Activated T-cell treated with anti-CD3 and anti-CD28 coated beads, Interleukin-2, amount 50 U/mL, for 4 hours (primary cell): ENCODE results near the gene USP13. TPM values are rescaled to one million over a fixed set of nuclear protein-coding genes. Genes with fewer than 3 reads are reported as not detected.

Experiments used
- ATAC-seq, 2 donors: fragments of 200-7000 bp; cut with Tn5 transposase; one replicate each; pipeline ENCODE4 v1.10.0; 2021
- DNase-seq: peaks from one replicate; pipeline ENCODE4 v3.0.0-alpha.2; 2020
- H3K27me3 Mint-ChIP-seq: one replicate; pipeline ENCODE4 v1.8.0; 2021; ENCODE audit warnings: low read depth, mixed read lengths
- H3K36me3 Mint-ChIP-seq: one replicate; pipeline ENCODE4 v1.8.0; 2022; ENCODE audit warnings: mixed read lengths; ENCODE audit not compliant: insufficient read depth
- H3K4me1 Mint-ChIP-seq: one replicate; pipeline ENCODE4 v1.8.0; 2021; ENCODE audit warnings: low read depth, mixed read lengths
- H3K4me3 Mint-ChIP-seq: one replicate; pipeline ENCODE4 v1.8.0; 2021; ENCODE audit warnings: mild to moderate bottlenecking, moderate library complexity, mixed read lengths
- H3K9me3 Mint-ChIP-seq: one replicate; pipeline ENCODE4 v1.8.0; 2021; ENCODE audit warnings: mixed read lengths
- total RNA-seq, 3 donors: library from RNA; stranded (reverse); gene quantifications; one replicate each; pipeline ENCODE4 v1.2.1, GENCODE V29; 2021

The USP13 gene
- total RNA-seq, 3 donors from 2014 or later = 6.6 to 9.7 (median 9.1) TPM

- H3K4me3 Mint-ChIP-seq = no peak overlapping the region
- no peaks in the 10 kb centered on the region for H3K9me3 Mint-ChIP-seq
- DNase-seq (no peak), ATAC-seq (no peak)
- H3K4me1 Mint-ChIP-seq = no peaks in the 10 kb centered on the region
- H3K27me3 Mint-ChIP-seq = no peaks in the 10 kb centered on the region
- H3K36me3 Mint-ChIP-seq = no peaks in the 10 kb centered on the region
Observed at GRCh38 chr3:179797192-179797591, 144.4 kb downstream of the USP13 start.

DNA sequence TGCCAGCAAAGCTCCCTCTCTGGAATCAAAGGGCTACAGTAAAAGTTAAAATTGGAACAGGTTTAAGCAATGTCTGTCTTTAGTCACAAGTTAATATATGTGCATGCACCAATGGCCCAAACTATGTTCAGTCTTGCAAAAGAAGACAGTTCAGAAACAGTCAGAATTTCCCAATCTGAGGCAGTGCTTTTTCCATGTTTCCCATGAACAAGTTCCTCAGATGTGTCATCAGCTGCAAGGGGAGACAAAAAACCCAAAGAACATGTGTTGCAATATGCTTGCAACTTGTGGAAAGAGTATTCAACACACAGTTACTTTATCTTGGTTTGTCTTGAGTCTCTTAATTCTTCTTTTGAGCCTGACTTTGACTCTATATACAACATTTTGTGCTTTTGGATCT lies 148.4 kb downstream of the USP13 start:
- no peak for ATAC-seq
- H3K36me3 Mint-ChIP-seq = no peaks in the 10 kb centered on the region
- no peaks in the 10 kb centered on the region for H3K4me1 Mint-ChIP-seq
- H3K9me3 Mint-ChIP-seq = no peaks in the 10 kb centered on the region
- no peak for DNase-seq
- peaks cover 11% of the 10 kb centered on the region for H3K27me3 Mint-ChIP-seq
- H3K4me3 Mint-ChIP-seq = no peak overlapping the region

DNA sequence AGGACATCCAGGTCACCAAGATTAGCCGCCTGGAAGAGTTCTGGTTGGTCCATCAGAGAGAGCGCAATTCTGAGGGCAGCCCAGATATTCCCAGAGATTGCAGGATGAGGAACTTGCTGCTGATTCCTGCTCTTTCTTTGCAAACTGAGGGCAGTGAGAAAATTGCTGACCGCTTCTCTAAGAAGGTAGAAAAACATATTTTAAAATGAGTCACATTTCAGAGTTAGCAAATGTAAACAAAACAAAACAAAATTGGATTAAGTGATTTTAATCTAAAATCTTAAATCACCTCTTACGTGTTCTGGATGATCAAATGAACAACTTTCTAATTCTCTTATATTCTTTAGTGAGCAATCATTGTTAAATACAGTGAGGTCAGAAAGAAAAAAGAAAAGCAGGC lies 149.0 kb downstream of the USP13 start:
- no peaks in the 10 kb centered on the region for H3K36me3 Mint-ChIP-seq
- ATAC-seq (no peak), DNase-seq (no peak)
- no peaks in the 10 kb centered on the region for H3K4me1 Mint-ChIP-seq
- H3K4me3 Mint-ChIP-seq = no peak overlapping the region
- peaks cover 12% of the 10 kb centered on the region for H3K27me3 Mint-ChIP-seq
- no peaks in the 10 kb centered on the region for H3K9me3 Mint-ChIP-seq

DNA sequence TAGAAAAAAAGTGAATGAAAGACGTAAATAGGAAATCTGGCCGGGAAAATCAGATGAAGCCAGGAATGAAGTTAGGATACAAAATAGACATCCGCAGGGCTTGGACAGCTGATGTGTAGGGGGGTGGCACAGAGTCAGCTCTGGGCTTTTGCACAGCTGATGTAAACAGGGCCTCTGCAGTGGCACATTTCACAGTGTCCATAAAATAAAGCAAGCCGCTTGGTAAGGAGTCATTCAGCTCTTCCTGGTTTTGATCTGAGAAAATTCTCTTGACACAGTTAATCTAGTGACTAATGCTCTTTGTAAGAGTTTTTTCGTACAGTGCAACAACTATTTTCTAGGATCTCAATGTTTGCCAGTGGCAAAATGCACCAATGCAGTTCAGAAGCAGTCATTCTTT lies 153.3 kb downstream of the USP13 start:
- H3K9me3 Mint-ChIP-seq = no peaks in the 10 kb centered on the region
- no peaks in the 10 kb centered on the region for H3K36me3 Mint-ChIP-seq
- H3K4me3 Mint-ChIP-seq = no peak overlapping the region
- no peaks in the 10 kb centered on the region for H3K4me1 Mint-ChIP-seq
- H3K27me3 Mint-ChIP-seq = peaks cover 12% of the 10 kb centered on the region
- ATAC-seq (no peak), DNase-seq (no peak)

DNA sequence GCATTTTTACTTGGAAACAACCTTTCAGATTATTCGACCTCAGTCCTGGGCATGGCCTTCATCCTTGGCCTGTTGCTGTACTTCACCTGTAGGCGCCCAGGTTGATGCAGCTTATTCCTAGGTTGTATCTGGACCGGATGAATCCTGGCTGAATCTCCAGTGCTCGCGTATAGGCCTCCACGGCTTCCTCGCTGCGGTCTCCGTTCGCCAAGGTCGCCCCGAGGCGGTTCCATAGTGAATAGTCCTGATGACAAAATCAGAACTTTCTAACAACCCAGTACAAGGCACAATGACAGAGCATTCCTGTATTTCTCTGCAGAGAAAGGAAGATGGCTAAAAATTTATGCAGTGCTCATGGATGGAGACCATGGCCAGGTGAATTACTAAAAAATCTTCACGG lies 154.7 kb downstream of the USP13 start:
- ATAC-seq (no peak), DNase-seq (no peak)
- Mint-ChIP-seq H3K36me3 (no peaks in the 10 kb centered on the region), H3K9me3 (no peaks in the 10 kb centered on the region), H3K27me3 (peaks cover 14% of the 10 kb centered on the region), H3K4me1 (peaks cover 4% of the 10 kb centered on the region), H3K4me3 (no peak overlapping the region)

- Mint-ChIP-seq H3K27me3 (peaks cover 10% of the 10 kb centered on the region), H3K4me3 (no peak overlapping the region), H3K4me1 (peaks cover 4% of the 10 kb centered on the region), H3K36me3 (no peaks in the 10 kb centered on the region), H3K9me3 (no peaks in the 10 kb centered on the region)
- DNase-seq (no peak), ATAC-seq (no peak)
Observed at GRCh38 chr3:179809639-179810038, 156.8 kb downstream of the USP13 start.

DNA sequence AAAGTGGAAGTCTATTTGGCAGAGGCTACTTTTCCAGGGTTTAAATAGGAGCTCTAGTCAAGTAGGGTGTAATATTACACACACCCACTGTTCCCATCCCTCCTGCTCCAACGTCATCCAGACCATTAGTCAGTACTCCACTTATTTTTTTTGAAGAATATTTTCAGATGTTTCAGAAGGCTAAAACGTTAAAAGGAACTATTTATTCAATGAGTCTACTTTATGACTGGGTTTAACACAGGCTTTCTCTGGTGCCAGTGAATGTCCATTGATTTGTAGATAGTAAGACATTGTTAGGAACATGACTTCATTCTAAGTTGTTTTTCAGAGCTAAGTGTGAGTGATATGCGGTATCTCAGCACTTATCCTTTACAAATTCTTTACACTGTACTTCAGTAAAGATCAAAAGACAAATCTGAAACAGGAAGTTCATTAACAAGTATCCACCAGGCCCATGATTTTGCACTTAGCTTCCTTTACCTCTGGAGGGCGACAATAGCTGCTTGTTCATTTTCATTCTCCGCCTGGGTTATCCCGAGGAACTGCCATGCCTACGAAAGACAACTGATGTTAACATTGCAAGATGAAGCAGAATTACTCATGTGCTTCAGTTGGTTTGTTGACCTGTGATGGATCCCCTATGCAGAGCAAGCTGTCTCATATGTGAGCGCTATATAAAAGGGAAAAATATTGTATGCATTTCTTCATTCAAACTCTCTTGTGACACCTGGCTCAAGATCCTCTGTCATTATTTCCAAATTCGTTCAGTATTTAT lies 158.7 kb downstream of the USP13 start:
- DNase-seq = no peak
- H3K9me3 Mint-ChIP-seq = no peaks in the 10 kb centered on the region
- H3K27me3 Mint-ChIP-seq = peaks cover 3% of the 10 kb centered on the region
- no peak for ATAC-seq
- no peaks in the 10 kb centered on the region for H3K36me3 Mint-ChIP-seq
- H3K4me1 Mint-ChIP-seq = peaks cover 4% of the 10 kb centered on the region
- no peak overlapping the region for H3K4me3 Mint-ChIP-seq

GRCh38 chr3:179812096-179812382 lies 159.2 kb downstream of the USP13 start:
- ATAC-seq (no peak), DNase-seq (no peak)
- H3K36me3 Mint-ChIP-seq = no peaks in the 10 kb centered on the region
- H3K4me1 Mint-ChIP-seq = peaks cover 4% of the 10 kb centered on the region
- no peak overlapping the region for H3K4me3 Mint-ChIP-seq
- H3K9me3 Mint-ChIP-seq = no peaks in the 10 kb centered on the region
- H3K27me3 Mint-ChIP-seq = peaks cover 3% of the 10 kb centered on the region

- no peaks in the 10 kb centered on the region for H3K36me3 Mint-ChIP-seq
- ATAC-seq (no peak), DNase-seq (no peak)
Observed at GRCh38 chr3:179819379-179819778, 166.5 kb downstream of the USP13 start.

DNA sequence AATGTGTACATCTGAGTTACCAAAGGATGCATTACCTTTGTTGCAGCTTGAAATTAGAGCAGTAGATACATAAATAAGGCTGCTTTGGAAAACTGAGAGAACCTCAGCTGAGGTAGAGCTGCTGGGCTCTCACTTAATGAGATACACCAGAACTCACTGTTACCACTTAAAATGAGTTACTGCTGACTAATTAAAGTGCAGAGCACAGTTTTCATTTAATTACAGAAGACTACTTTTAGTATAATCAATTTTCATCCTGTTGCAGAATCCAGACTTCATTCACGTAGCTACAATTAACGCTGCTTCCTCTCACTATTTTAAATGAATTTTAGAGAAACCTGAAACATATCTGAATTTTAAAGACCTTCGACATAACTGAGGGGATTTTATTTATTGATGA lies 169.5 kb downstream of the USP13 start:
- Mint-ChIP-seq H3K4me1 (no peaks in the 10 kb centered on the region), H3K36me3 (no peaks in the 10 kb centered on the region), H3K4me3 (no peak overlapping the region), H3K9me3 (no peaks in the 10 kb centered on the region), H3K27me3 (peaks cover 8% of the 10 kb centered on the region)
- DNase-seq = no peak
- ATAC-seq = no peak

More at GRCh38 chr3:179819379-179819778, 166.5 kb downstream of the USP13 start:
- peaks cover 4% of the 10 kb centered on the region for H3K27me3 Mint-ChIP-seq
- H3K4me1 Mint-ChIP-seq = no peaks in the 10 kb centered on the region
- H3K9me3 Mint-ChIP-seq = no peaks in the 10 kb centered on the region
- H3K4me3 Mint-ChIP-seq = no peak overlapping the region

- DNase-seq (no peak), ATAC-seq (no peak)
- Mint-ChIP-seq H3K36me3 (no peaks in the 10 kb centered on the region), H3K4me3 (no peak overlapping the region), H3K27me3 (peaks cover 8% of the 10 kb centered on the region), H3K9me3 (no peaks in the 10 kb centered on the region), H3K4me1 (no peaks in the 10 kb centered on the region)
Observed at GRCh38 chr3:179825527-179826246, 172.8 kb downstream of the USP13 start.

DNA sequence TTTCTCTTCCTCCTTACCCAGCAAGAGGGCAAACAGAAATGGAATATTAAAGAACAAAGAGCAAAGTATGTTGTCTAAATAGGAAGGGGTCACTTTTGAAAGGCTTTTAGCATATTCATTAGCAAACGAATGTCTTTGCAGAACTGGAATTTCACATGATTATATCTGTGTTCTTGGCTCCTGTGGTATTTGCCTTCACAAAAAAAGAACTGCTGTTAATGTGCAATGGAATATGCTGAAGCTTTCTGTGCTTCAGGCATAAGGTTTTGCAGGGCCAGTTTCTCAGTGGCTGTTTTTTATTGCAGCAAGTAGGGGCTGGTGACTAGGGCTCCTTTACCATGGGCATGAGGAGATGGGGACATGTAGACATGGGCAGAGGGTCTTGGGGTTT lies 173.4 kb downstream of the USP13 start:
- H3K4me1 Mint-ChIP-seq = no peaks in the 10 kb centered on the region
- no peak for DNase-seq
- no peak overlapping the region for H3K4me3 Mint-ChIP-seq
- no peaks in the 10 kb centered on the region for H3K9me3 Mint-ChIP-seq
- no peaks in the 10 kb centered on the region for H3K36me3 Mint-ChIP-seq
- peaks cover 5% of the 10 kb centered on the region for H3K27me3 Mint-ChIP-seq
- ATAC-seq = no peak

DNA sequence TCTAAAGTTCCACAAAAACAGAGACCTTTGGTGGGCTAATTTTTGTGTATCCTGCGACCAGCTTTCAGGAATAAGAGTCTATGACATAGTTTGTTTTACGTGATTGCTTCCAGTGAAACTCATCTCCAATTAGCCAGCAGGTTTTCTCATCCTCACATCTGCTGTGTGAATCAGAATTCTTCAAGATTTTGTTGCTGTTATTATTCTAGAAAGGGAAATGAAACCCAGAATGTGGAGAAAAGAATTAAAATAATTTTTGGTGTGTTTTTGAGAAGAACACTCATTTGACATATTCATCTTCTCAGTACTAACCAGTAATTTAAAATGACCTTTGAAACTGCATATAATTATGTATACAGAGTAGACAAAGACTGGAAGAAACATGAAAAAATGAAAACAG lies 175.9 kb downstream of the USP13 start:
- H3K4me1 Mint-ChIP-seq = no peaks in the 10 kb centered on the region
- DNase-seq (no peak), ATAC-seq (no peak)
- H3K36me3 Mint-ChIP-seq = no peaks in the 10 kb centered on the region
- peaks cover 8% of the 10 kb centered on the region for H3K27me3 Mint-ChIP-seq
- no peak overlapping the region for H3K4me3 Mint-ChIP-seq
- H3K9me3 Mint-ChIP-seq = no peaks in the 10 kb centered on the region

DNA sequence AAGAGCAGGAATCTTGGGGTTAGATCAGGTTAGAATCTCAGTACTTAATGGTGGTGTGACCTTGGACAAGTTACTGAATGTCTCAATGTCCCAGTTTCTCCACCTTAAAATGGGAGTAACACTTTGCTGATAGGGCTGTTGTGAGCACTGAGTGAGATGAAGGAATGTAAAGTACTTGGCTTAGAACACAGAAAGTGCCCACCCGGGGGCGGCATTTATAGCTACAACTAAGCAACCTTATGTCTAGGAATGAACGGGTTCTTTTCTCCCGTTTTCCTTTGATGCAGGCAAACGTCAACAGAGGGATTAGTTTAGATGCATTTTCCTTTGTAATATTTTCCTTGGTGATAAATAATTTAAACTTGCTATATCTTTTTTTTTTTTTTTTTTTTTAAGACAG lies 176.6 kb downstream of the USP13 start:
- no peaks in the 10 kb centered on the region for H3K4me1 Mint-ChIP-seq
- ATAC-seq = no peak
- H3K36me3 Mint-ChIP-seq = no peaks in the 10 kb centered on the region
- H3K27me3 Mint-ChIP-seq = peaks cover 8% of the 10 kb centered on the region
- no peak for DNase-seq
- no peaks in the 10 kb centered on the region for H3K9me3 Mint-ChIP-seq
- H3K4me3 Mint-ChIP-seq = no peak overlapping the region

DNA sequence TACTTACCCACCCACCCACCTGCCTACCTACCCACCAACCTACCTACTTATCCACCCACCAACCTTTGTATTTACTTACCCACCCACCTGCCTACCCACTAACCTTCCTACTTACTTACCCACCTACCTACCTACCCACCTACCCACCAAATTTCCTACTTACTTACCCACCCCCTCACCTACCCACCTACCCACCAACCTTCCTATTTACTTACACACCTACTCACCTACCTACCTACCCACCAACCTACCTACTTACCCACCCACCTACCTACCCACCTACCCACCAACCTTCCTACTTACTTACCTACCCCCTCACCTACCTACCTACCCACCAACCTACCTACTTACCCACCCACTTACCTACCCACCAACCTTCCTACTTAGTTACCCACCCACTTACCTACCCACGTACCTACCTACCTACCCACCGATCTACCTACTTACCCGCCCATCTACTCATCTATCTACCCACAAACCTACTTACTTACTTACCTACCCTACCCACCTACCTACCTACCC lies 179.6 kb downstream of the USP13 start:
- Mint-ChIP-seq H3K27me3 (peaks cover 4% of the 10 kb centered on the region), H3K4me1 (no peaks in the 10 kb centered on the region), H3K36me3 (no peaks in the 10 kb centered on the region), H3K9me3 (no peaks in the 10 kb centered on the region), H3K4me3 (no peak overlapping the region)
- DNase-seq = no peak
- ATAC-seq = no peak
